D341Med (cell line): ENCODE data around the gene EFNA2.

Experiments
- DNase-seq: peaks from one replicate; pipeline ENCODE4 v3.0.0; 2012; ENCODE audit warnings: low spot score

Gene EFNA2

DNA sequence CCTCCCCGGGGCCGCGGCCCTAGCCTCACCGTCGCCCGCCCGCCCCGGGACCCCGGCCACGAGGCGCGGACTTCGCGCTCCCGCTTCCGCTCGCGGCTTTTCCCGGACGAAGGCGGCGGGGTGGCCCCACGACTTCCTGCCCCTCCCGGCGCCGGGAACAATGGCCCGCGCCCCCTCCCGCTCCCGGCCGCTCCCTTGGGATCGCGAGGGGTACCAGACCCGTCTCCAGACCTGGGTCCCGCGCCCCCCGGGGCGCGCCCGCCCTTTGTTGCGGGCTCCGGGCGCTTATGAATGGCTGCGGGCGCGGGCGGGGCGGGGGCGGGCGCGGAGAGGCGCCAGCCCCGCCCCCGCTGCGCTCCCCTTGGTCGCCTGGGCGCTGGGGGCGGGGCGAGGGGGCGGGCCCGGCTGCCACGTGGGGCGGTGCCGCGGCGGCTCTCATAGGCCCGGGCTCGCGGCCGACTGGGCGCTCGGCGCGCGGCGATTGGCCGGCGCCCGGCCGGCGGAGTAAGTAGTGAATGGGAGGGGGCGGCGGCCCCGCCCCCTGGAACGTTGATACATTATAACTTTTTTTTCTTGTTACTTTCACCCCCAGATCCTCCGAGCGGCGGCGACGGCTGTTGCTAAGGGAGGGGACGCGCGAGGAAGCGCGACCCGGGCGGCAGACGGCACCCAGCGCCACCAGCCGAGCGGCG lies 36.2 kb upstream of the EFNA2 start:
- peak; percentile 94 for DNase-seq

DNA sequence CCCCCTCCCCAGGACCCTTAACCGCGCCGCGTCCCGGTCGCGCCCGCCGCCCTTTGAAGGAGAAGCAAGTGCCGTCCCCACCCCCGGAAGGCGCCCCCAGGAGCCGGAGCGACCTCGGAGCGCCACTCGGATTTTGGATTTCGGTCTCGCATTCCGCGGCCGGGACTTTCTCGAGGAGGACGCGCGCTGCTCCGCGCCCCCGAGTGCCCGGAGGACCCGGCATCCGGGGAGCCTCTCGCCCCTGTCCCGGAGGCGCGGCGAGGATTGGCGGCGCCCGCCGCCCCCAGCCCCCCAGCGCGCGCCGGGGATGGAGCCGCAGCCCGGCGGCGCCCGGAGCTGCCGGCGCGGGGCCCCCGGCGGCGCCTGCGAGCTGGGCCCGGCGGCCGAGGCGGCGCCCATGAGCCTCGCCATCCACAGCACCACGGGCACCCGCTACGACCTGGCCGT lies 35.7 kb upstream of the EFNA2 start:
- no peak for DNase-seq

DNA sequence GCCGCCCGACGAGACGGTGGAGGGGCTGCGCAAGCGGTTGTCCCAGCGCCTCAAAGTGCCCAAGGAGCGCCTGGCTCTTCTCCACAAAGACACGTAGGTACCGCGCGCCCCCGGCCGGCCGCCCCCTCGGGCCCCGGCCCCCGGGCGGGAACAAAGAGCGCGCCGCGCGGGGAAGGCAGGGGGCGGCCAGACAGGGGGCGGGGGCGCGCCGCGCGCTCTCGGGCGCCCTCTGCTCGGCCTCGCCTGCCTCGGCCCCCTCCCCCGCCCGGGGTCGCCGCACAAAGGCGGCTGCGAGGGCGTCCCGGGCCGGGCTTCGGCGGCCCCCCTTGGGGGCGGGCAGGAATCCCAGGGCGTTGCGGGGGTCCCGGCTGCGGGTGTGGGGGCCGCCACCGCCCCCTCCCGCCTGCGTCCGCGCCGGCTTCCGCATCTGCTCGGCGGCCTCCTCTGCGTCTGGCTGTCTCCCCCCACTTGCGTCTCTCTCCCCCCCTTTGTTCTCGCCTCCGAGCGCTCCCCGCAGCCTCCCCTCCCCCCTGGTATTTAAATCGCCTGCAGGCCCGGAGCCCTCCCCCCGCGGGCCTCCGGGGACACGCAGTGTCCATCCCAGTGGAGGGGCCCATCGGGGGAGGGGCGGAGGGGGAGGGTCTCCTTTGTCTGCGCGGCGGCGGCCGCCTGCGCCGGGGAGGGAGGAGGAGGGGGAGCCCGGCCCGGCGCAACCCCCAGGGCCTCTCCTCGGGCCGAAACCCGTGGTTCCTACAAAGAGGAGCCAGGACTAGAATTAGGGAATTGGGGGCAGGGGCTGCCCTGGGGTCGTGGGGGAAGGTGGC lies 35.0 kb upstream of the EFNA2 start:
- DNase-seq: peak; percentile 73

DNA sequence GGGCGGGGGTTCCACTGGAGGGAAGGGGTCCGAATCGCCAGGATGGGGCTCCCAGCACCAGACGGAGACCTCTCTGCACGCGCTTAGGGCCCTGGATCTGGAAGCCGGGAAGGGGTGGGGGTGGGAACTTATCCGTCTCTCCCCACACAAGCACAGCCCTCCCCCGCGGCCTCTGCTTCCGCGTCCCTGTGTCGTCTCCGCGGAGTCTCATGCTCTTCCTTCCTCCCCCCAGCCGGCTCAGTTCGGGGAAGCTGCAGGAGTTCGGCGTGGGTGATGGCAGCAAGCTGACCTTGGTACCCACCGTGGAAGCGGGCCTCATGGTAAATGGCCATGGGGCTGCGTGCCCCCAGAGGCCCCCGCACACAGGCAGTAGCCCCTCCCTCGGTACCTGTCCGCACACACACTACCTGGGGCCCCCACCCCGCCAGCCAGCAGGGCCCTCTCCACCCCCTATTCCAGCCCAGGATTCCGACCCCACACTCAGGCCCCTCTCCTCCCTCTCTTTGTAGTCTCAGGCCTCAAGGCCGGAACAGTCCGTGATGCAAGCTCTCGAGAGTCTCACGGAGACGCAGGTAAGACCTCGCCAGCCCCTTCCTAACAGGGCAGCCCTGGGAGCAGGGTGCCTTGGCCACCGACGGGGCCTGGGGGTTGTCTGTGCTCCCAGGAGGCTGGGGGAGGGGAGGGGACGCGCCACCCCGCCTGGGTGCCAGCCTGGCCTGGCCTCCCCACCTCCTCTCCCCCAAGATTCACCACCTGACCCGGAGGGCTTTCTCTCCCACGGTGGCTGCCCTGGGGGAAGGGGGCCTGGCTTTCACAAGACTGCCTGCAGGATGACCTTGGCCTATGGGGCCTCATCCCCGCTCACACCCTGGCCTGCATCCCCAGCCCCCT lies 34.1 kb upstream of the EFNA2 start:
- peak; percentile 62 for DNase-seq

DNA sequence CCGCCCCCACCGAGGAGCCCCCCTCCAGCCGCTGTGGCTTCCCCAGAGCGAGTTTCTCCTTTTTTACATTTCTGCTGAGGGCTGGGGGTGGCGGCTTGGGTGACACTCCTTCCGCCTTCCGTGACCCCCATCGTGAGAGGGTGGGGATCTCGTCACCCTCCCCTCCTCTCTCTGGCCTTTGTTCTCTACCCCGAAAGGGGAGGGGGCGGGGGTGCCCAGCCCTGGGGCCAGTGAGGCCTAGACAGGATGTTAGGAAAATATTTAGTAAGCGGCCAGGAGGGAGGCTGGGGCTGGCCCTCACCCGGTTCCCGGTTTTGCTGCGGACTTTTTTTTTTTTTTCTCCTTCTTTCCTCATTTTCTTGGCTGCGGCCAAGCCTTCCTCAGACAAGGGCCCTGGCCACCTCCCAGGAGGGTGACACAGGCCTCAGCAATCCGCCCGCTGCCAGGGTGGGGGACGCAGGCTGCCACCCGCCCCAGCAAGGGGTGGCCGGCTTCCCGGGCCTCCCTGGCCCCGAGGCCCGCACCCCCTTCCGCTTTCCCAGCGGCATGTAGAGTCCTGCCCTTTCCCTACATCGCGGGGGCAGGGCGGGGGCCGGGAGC lies 33.4 kb upstream of the EFNA2 start:
- DNase-seq: no peak

DNA sequence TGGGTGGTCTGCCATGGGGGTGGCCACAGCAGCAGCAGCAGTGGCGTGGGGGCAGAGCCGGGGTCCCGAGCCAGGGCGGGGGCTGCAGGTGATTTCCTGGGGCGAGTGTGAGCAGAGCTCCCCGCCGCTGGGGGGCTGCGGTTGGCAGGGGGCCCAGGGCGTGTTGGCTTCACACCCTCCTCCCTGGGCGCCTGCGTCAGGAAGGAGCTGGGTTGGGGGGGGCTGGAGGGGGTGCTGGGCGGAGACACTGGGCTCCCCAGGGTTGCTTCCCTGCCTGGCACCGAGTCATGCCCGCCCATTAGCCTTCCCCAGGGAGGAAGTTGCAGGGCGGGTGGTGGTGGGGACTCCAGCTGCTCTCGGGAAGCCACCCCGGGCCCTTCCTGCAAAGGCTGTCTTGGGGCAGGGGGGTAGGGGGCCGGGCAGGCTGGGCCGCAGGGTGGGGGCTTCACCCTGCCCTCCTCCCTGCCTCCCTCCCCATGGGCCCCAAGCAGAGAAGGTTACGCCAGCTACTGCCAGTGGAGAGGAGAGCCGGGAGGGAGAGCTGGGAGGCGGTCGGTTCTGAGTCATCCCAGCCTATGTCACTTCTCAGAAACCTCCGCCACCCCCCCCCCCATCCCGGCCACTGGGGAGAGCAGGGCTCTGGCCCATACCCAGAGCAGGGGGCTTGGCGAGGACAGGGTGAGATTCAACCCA lies 32.7 kb upstream of the EFNA2 start:
- peak; percentile 80 for DNase-seq

DNA sequence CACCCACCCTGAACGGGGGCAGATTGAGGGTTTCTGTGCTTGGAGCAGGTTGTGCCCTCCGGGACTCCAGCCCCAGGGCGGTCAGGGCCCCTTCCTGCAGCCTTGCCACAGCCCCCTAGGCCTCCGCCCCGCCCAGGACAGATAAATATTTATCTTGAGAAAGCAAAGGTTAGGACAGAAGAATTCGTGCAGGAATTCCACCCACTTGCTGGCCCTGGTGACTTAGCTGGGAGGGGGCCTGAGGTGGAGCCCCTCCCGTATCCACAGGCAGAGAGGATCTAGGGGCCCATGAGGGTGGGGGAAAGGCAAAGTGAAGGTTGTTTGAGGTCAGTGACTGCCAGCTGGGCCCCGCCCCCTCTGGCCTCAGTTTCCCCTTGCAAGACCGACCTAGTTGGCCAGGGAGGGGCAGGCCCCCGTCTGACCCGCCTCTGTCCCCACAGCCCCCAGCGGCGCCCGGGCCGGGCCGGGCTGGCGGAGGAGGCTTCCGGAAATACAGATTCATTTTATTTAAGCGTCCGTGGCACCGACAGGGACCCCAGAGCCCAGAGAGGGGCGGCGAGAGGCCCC lies 32.1 kb upstream of the EFNA2 start:
- DNase-seq: no peak

DNA sequence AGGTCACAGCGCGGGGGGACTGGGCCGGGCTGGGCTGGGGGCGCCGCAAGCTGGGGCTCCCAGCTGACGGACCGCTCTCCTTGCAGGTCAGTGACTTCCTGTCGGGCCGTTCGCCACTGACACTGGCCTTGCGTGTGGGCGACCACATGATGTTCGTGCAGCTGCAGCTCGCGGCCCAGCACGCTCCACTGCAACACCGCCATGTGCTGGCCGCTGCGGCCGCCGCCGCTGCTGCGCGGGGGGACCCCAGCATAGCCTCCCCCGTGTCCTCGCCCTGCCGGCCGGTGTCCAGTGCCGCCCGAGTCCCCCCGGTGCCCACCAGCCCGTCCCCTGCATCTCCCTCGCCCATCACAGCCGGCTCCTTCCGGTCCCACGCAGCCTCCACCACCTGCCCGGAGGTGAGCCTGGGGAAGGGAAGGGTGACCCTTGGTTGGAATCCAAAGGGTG lies 31.6 kb upstream of the EFNA2 start:
- DNase-seq: no peak

DNA sequence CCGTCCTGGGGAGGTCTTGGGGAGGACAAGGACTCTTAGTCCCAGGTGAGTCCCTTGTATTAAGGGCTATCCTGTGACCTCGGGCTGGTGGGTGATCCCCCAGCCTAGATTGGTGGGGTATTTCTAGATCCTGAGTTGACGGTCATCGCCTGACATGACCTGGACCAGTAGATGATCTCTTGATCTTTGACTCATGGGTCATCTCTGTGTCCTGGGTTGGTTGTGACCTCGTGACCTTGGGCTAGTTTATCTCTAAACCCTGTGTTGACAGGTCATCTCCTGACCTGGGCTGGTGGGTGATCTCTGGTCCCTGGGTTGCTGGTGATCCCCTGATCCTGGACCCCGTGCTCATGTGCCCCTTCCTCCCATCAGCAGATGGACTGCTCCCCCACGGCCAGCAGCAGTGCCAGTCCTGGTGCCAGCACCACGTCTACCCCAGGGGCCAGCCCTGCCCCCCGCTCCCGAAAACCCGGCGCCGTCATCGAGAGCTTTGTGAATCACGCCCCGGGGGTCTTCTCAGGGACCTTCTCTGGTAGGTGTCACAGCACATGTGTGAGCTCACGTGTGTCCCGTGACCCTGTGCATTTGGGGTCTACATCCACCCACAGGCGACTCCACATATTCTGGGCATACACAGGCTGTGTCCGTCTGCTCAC lies 31.0 kb upstream of the EFNA2 start:
- no peak for DNase-seq

DNA sequence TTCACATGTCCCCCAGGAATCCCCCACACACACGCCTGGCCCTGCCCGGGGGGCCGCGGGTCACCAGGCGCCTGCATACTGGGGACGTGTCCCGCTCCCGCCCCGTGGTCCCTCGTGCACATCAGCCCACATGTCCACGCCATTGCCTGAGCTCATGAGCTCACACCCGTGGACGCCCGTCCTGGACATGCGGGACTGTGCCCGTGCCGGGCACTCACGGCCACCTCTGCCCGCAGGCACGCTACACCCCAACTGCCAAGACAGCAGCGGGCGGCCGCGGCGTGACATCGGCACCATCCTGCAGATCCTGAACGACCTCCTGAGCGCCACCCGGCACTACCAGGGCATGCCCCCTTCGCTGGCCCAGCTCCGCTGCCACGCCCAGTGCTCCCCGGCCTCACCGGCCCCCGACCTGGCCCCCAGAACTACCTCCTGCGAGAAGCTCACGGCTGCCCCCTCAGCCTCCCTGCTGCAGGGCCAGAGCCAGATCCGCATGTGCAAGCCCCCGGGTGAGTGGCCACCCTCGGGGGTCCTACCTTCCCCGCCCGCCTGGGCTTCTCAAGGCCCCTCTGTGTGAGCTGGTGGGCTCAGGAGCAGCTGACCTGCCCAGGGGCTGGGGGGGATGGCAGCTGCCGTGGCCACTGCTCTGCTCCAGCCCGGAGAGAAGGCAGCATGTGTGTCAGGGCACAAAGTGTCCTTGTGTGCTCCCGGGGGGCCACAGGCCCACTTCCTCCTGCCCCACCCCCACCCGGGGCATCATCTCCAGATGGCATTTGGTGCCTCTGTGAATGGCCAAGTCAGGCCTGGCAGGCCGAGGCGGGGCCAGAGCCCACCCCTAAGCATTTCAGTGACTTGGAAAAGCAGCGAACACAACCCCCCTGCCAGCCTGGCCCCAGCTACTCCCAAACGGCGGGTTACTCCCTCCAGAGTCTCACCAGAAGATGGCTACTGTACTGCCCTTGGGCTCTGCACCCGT lies 30.2 kb upstream of the EFNA2 start:
- no peak for DNase-seq

DNA sequence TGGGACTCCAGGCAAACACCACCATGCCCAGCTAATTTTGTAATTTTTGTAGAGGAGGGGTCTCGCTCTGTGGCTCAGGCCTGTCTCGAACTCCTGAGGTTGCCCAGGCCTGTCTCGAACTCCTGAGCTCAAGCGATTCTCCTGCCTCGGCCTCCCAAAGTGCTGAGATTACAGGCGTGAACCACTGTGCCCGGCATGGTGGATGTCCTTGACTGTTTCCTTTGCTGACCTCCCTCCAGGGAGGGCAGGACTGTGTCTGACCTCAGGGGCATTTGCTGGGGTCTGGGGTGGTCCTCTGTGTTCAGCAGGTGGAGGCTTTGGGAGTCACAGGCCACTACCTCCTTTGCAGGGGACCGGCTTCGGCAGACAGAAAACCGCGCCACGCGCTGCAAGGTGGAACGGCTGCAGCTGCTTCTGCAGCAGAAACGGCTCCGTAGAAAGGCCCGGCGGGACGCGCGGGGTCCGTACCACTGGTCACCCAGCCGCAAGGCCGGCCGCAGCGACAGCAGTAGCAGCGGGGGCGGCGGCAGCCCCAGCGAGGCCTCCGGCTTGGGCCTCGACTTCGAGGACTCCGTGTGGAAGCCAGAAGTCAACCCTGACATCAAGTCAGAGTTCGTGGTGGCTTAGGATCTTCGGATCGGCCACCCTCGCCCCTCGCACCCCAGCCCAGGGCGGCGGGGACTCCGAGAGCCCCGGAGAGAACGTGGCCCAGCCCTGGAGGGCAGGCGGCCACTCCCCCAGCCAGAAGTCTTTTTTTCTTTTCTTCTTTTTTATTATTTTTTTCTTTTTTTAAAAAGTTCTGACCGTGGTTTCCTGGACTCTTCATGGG lies 28.8 kb upstream of the EFNA2 start:
- DNase-seq: no peak

DNA sequence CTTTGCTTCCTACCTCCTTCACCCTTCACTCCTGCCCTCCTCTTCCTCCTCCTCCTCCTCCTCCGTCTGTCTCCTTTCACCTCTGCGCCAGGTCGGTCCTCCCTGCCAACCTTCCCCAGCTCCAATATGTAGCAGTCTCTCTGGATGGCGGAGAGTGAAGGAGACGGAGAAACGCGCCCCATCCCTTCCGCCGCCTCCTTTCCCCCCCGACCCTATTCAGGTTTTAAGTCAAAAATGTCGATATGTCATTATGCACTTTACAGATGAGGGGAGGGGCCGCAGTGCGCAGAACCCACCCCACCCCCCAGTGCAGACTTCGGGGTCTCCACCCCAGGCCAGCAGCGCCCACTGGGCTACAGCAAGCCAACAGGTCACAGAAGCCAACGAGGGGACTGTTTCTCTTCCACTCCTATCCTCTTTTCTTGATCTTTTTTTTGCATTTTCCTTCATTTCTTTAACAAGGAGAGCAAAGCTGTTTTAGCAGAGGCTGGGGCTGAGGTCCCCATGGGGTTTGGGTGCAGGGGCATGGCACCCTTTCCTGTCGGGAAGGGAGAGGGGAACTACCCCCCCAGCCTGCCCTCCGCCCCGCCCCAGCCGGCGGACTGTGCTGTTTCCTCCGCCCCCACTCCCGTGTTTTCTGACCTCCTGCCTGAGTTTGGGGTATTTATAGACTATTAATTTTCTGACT lies 28.1 kb upstream of the EFNA2 start:
- DNase-seq: no peak

DNA sequence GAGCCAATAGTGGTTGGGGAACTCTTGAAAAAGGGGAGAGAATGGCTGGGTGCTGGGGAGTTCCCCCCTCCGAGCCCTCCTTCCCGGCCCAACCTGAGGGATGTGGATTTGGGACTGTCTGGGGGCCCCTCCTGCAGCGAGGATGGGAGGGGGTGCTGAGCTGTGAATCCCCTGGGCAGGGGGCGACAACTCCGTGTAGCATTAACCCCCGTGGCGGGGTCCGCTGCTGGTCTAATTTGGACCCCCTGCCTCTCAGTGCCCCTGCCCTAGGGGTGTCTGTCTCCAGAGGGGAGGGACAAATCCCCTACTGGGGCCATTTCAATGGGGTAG lies 27.5 kb upstream of the EFNA2 start:
- no peak for DNase-seq

DNA sequence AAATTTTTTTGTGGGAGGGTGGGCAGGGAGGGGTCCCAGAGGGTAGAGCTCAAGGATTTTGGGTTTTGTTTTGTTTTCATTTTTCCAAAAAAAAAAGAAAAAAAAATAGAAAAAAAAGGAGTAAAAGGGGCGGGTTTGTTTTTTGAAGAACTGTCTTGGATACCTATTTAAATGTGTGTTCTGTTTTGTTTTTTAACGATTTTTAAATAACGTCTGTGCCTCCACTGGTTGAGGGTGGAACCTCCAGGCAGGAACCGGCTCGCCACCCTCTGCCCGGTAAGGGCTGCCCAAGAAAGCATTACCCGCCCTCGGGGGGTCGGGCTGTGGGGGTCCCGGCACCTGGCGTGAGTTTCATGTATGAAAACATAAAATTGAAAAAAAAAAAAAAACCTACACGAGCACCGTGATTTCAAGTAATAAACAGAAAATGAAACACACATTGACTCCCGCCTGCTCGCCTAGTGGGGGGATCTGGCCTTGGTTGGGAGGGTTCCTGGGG lies 26.9 kb upstream of the EFNA2 start:
- no peak for DNase-seq

DNA sequence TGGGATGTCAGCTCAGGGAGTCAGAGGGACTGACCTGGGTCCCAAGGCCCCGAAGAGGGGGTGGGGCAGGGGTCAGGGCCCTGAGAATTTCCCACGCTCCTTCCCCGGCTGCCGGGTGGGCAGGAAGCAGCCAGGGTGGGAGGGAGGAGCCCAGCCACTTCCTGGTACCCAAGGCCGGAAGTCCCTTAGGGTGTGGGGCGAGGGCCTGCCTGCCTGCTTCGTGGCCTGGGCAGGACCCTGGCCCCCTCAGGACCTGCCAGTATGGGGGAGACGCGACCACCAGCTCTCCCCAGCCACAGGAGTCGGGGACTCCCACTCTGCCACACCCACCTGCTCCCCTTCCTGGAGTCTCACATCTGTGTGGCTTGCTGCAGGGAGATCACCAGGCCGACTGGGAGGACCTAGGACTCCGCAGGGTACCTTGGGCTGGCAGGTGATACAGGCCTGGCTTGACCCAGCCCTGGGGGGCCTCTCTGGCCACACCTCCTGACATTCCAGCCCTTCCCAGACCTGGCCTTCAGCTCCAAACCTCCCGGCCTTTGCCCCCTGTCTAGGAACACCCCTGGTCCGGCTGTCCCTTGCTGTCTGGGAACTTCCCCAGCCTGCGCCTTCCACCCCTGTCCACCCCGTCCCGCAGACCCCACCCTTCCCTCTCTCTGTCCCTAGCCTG lies 26.3 kb upstream of the EFNA2 start:
- no peak for DNase-seq

DNA sequence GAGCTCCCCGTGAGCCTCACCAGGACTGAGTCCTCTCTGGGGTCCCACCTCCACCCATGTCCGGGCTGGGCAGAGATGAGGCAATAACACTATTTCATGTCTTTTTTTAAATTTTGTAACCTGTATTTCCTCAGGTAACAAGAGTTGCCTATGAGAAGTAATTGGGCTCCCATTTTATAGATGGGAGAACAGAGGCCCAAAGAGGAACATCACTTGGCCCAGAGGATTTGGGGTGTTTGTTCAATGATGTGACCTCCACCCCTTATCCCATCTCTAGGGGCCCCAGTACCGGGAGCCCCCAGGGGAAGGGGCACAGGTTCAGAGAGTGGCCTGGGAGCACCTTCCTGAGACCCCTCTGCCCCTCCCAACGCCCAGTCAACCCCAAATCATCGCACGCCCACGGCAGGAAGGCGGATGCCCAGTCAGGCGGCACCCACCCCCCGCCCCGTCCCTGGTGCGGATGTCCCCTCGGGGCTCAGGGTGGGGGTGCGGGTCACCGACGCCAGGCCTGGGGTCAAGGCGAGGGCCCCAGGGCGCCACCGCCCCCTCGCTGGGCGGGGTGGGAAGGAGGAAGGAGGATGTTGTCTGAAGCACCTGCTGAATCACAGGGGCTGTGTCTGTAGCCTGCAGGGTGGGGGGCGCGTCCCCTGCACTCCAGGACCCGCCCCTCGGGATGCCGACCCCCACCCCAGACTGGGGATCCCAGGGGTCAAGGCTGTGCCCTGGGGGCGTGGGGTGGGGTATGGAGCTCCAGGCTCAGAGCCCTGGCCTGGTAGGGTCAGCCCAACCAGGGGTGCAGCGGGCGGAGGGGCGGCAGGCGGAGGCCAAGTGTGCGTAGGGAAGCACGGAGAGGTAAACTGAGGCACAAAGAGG lies 25.6 kb upstream of the EFNA2 start:
- DNase-seq: no peak
